Natural killer cell (primary cell): ENCODE data around the gene OBSCN. TPM values are rescaled to one million over a fixed set of nuclear protein-coding genes. Genes with fewer than 3 reads are reported as not detected.

Experiments
- ATAC-seq, 3 donors: fragments of 150-1000 bp in 2 of 3; fragments of 200-7000 bp in 1 of 3; cut with Tn5 transposase; 1 replicate in 1 of 3; 2 replicates in 2 of 3; pipeline ENCODE4 v1.10.0; 2021; ENCODE audit warnings: mild to moderate bottlenecking in 2 of 3, moderate library complexity in 2 of 3
- DNase-seq, 2 donors: peaks; one replicate each; pipeline versions ENCODE4 v3.0.0 to v3.0.0-alpha.2; 2013 to 2021; ENCODE audit warnings: mixed read lengths in 1 of 2
- H3K27ac ChIP-seq: one replicate; pipeline ENCODE4 v1.5.1; 2013; ENCODE audit warnings: mild to moderate bottlenecking, low read length
- H3K27me3 ChIP-seq: one replicate; pipeline ENCODE4 v1.6.1; 2013; ENCODE audit warnings: low read length; ENCODE audit not compliant: control insufficient read depth, insufficient read depth
- H3K36me3 ChIP-seq: one replicate; pipeline ENCODE4 v1.6.1; 2013; ENCODE audit warnings: low read length; ENCODE audit not compliant: control insufficient read depth, insufficient read depth
- H3K4me1 ChIP-seq: one replicate; pipeline ENCODE4 v1.6.1; 2013; ENCODE audit warnings: low read length; ENCODE audit not compliant: control insufficient read depth, insufficient read depth
- H3K4me3 ChIP-seq: one replicate; pipeline ENCODE4 v1.5.1; 2013; ENCODE audit warnings: low read length
- H3K9me3 ChIP-seq: one replicate; pipeline ENCODE4 v1.6.1; 2013; ENCODE audit warnings: low read length; ENCODE audit not compliant: control insufficient read depth, insufficient read depth
- H3K27ac Mint-ChIP-seq, 2 donors: one replicate each; pipeline ENCODE4 v1.8.0; 2022; ENCODE audit warnings: mild to moderate bottlenecking in 2 of 2, mixed read lengths in 2 of 2, moderate library complexity in 1 of 2
- H3K27me3 Mint-ChIP-seq, 2 donors: one replicate each; pipeline ENCODE4 v1.8.0; 2022; ENCODE audit warnings: low read depth in 2 of 2, mixed read lengths in 2 of 2
- H3K36me3 Mint-ChIP-seq: one replicate; pipeline ENCODE4 v1.8.0; 2022; ENCODE audit warnings: mixed read lengths
- H3K4me1 Mint-ChIP-seq, 2 donors: one replicate each; pipeline ENCODE4 v1.8.0; 2022; ENCODE audit warnings: mixed read lengths in 2 of 2
- H3K4me3 Mint-ChIP-seq: one replicate; pipeline ENCODE4 v1.8.0; 2022; ENCODE audit warnings: mild to moderate bottlenecking, moderate library complexity, mixed read lengths
- H3K9me3 Mint-ChIP-seq, 2 donors: one replicate each; pipeline ENCODE4 v1.8.0; 2022; ENCODE audit warnings: mixed read lengths in 2 of 2
- CTCF ChIP-seq: fragments of 200-600 bp; IDR thresholded peaks from one replicate; pipeline ENCODE4 v1.8.0; 2022; ENCODE audit warnings: antibody characterized with exemption
- WGBS: methylation state at CpG from one replicate; pipeline ENCODE4 v1.1.7; 2013; ENCODE audit warnings: missing lambda C conversion rate; ENCODE audit not compliant: insufficient coverage; 5-methylcytosine and 5-hydroxymethylcytosine counted together
- intact Hi-C: fragments of 100-400 bp; cut with micrococcal nuclease; formaldehyde crosslinking; loops from one replicate; pipeline ENCODE4 v1.14.2; 2022
- total RNA-seq, 4 donors: library from RNA; stranded (reverse); fragments of 120-200 nt in 1 of 4; gene quantifications; one replicate each; pipeline versions ENCODE4 v1.2.3 to v1.2.4, GENCODE V29; 2013 to 2022

The OBSCN gene
- total RNA-seq, 3 donors from 2014 or later (not counting 1 experiment from before 2014, with no cell fraction given): 9.6 to 30.0 (median 14.3) TPM

GRCh38 chr1:228334954-228335353 lies 127.1 kb downstream of the OBSCN start:
- H3K4me1 ChIP-seq: no peaks in the 10 kb centered on the region
- H3K27me3 ChIP-seq: no peaks in the 10 kb centered on the region
- no peak for ATAC-seq
- H3K27me3 Mint-ChIP-seq: no peaks in the 10 kb centered on the region
- DNase-seq: no peak
- H3K9me3 Mint-ChIP-seq: no peaks in the 10 kb centered on the region
- intact Hi-C loops: no loop called here
- WGBS: 90% methylated on average over 12 of the region's 18 CpGs
- H3K36me3 Mint-ChIP-seq: no peaks in the 10 kb centered on the region
- H3K4me3 ChIP-seq: no peak overlapping the region
- no peaks in the 10 kb centered on the region for H3K4me1 Mint-ChIP-seq
- no peak overlapping the region for H3K27ac ChIP-seq
- no peak overlapping the region for H3K4me3 Mint-ChIP-seq
- no peak overlapping the region for H3K27ac Mint-ChIP-seq
- TF ChIP-seq CTCF: no peak
- no peaks in the 10 kb centered on the region for H3K9me3 ChIP-seq
- H3K36me3 ChIP-seq: no peaks in the 10 kb centered on the region

GRCh38 chr1:228335406-228336307 lies 127.8 kb downstream of the OBSCN start:
- Histone ChIP-seq H3K4me3 (no peak overlapping the region), H3K27ac (no peak overlapping the region), H3K4me1 (no peaks in the 10 kb centered on the region), H3K9me3 (no peaks in the 10 kb centered on the region), H3K27me3 (no peaks in the 10 kb centered on the region), H3K36me3 (no peaks in the 10 kb centered on the region)
- ATAC-seq (no peak), DNase-seq (peak in 1 of 2 donors; percentile 8)
- TF ChIP-seq CTCF: no peak
- H3K9me3 Mint-ChIP-seq: no peaks in the 10 kb centered on the region
- no peak overlapping the region for H3K4me3 Mint-ChIP-seq
- H3K36me3 Mint-ChIP-seq: no peaks in the 10 kb centered on the region
- 85% methylated on average over 15 of the region's 15 CpGs for WGBS
- no peak overlapping the region for H3K27ac Mint-ChIP-seq
- no peaks in the 10 kb centered on the region for H3K4me1 Mint-ChIP-seq
- intact Hi-C loops: no loop called here
- no peaks in the 10 kb centered on the region for H3K27me3 Mint-ChIP-seq

GRCh38 chr1:228336308-228337030 lies 128.6 kb downstream of the OBSCN start:
- intact Hi-C loops: no loop called here
- H3K27ac ChIP-seq: no peak overlapping the region
- peak in 1 of 2 donors; percentile 13 for DNase-seq

More at GRCh38 chr1:228336308-228337030, 128.6 kb downstream of the OBSCN start:
- Mint-ChIP-seq H3K36me3 (no peaks in the 10 kb centered on the region), H3K4me1 (no peaks in the 10 kb centered on the region), H3K4me3 (no peak overlapping the region), H3K9me3 (no peaks in the 10 kb centered on the region), H3K27ac (no peak overlapping the region), H3K27me3 (no peaks in the 10 kb centered on the region)
- TF ChIP-seq CTCF: no peak
- no peaks in the 10 kb centered on the region for H3K36me3 ChIP-seq
- ATAC-seq: no peak
- H3K4me1 ChIP-seq: no peaks in the 10 kb centered on the region
- no peak overlapping the region for H3K4me3 ChIP-seq
- no peaks in the 10 kb centered on the region for H3K27me3 ChIP-seq
- 92% methylated on average over 18 of the region's 18 CpGs for WGBS
- no peaks in the 10 kb centered on the region for H3K9me3 ChIP-seq
